Subcutaneous abdominal adipose tissue (tissue), 5 donors: ENCODE data around the gene SLC35F4.

Experiments used
- H3K27ac ChIP-seq: one replicate; pipeline ENCODE4 v1.7.0; 2013; ENCODE audit warnings: low read depth, mild to moderate bottlenecking, inconsistent platforms, low read length, moderate library complexity
- H3K27me3 ChIP-seq, 5 donors: one replicate each; pipeline ENCODE4 v1.7.0; 2013; ENCODE audit warnings: low read length in 5 of 5, inconsistent platforms in 1 of 5; ENCODE audit not compliant: control insufficient read depth in 5 of 5, insufficient read depth in 4 of 5
- H3K36me3 ChIP-seq, 5 donors: one replicate each; pipeline ENCODE4 v1.7.0; 2013; ENCODE audit warnings: low read length in 5 of 5; ENCODE audit not compliant: control insufficient read depth in 5 of 5, insufficient read depth in 5 of 5
- H3K4me1 ChIP-seq, 5 donors: one replicate each; pipeline ENCODE4 v1.7.0; 2013; ENCODE audit warnings: low read length in 5 of 5, mild to moderate bottlenecking in 3 of 5, moderate library complexity in 1 of 5; ENCODE audit not compliant: control insufficient read depth in 5 of 5, insufficient read depth in 5 of 5
- H3K4me3 ChIP-seq, 5 donors: one replicate each; pipeline ENCODE4 v1.7.0; 2013; ENCODE audit warnings: low read length in 5 of 5, low read depth in 1 of 5
- H3K9ac ChIP-seq, 5 donors: one replicate each; pipeline ENCODE4 v1.7.0; 2013; ENCODE audit warnings: low read length in 5 of 5, mild to moderate bottlenecking in 4 of 5, moderate library complexity in 3 of 5
- H3K9me3 ChIP-seq, 5 donors: one replicate each; pipeline ENCODE4 v1.7.0; 2013; ENCODE audit warnings: low read length in 5 of 5; ENCODE audit not compliant: control insufficient read depth in 5 of 5
- donor health status: healthy.
- donor health status: healthy.
- donor health status: healthy.
- donor health status: healthy.
- donor health status: healthy.

SLC35F4 gene

GRCh38 chr14:57574617-57575288, 291.1 kb downstream of the SLC35F4 start:
- Histone ChIP-seq H3K9me3 (no peaks in the 10 kb centered on the region), H3K27me3 (no peaks in the 10 kb centered on the region), H3K4me1 (no peaks in the 10 kb centered on the region), H3K27ac (no peak overlapping the region), H3K9ac (no peak overlapping the region), H3K36me3 (no peaks in the 10 kb centered on the region), H3K4me3 (no peak overlapping the region)

DNA sequence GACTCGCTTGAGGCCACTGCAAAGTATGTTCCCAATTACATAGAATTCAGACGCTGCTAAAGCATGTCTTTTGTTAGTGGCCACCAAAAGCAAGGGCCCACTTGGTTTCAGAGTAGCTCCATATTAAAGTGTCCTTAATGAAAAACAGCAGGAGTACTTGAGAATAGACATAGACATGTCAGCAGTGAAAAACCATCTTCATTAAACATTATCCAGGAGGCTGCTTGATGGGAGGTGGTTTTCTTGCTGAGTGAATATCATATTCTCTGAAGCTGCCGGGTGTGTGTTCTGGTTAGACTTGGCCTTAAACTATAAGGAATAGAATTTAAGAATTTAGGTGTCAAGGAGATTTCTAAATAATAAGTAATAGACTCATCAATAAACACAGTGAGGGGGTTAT, 292.7 kb downstream of the SLC35F4 start:
- Histone ChIP-seq H3K36me3 (no peaks in the 10 kb centered on the region), H3K4me3 (no peak overlapping the region), H3K9me3 (no peaks in the 10 kb centered on the region), H3K27me3 (no peaks in the 10 kb centered on the region), H3K4me1 (no peaks in the 10 kb centered on the region), H3K27ac (no peak overlapping the region), H3K9ac (no peak overlapping the region)

- H3K9ac ChIP-seq = no peak overlapping the region
- no peaks in the 10 kb centered on the region for H3K36me3 ChIP-seq
- H3K4me1 ChIP-seq = no peaks in the 10 kb centered on the region
- no peak overlapping the region for H3K4me3 ChIP-seq
- H3K27me3 ChIP-seq = no peaks in the 10 kb centered on the region
- peaks cover 0 to 3% (median 0%) of the 10 kb centered on the region in 5 donors for H3K9me3 ChIP-seq
- H3K27ac ChIP-seq = no peak overlapping the region
Measured at GRCh38 chr14:57568554-57568953, 297.3 kb downstream of the SLC35F4 start.

GRCh38 chr14:57567220-57567619, 298.7 kb downstream of the SLC35F4 start:
- Histone ChIP-seq H3K9ac (no peak overlapping the region), H3K4me1 (no peaks in the 10 kb centered on the region)

DNA sequence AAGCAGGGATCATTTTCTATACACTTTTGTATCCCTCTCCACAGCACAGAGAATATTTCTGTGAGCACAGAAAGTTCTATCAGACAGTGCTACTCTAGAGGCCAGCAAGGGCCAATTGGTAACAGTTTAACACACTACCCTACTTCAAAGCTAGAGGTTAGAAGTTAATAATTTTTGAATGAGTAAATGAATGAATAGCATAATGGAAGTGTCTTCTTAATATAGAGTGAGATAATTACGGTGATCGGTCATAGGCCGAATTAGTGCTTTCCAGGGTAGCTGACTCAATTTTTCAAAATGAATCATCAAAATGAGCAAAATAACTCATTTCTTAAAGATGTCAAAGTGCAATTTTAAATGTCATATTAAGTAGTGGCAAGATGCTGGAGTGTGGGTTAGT, 305.2 kb downstream of the SLC35F4 start:
- Histone ChIP-seq H3K9me3 (no peaks in the 10 kb centered on the region), H3K4me3 (no peak overlapping the region), H3K4me1 (no peaks in the 10 kb centered on the region), H3K36me3 (no peaks in the 10 kb centered on the region), H3K9ac (no peak overlapping the region), H3K27ac (no peak overlapping the region), H3K27me3 (no peaks in the 10 kb centered on the region)

More at GRCh38 chr14:57567220-57567619, 298.7 kb downstream of the SLC35F4 start:
- Histone ChIP-seq H3K27me3 (no peaks in the 10 kb centered on the region), H3K36me3 (no peaks in the 10 kb centered on the region), H3K9me3 (peaks cover 0 to 3% (median 0%) of the 10 kb centered on the region in 5 donors), H3K27ac (no peak overlapping the region), H3K4me3 (no peak overlapping the region)

DNA sequence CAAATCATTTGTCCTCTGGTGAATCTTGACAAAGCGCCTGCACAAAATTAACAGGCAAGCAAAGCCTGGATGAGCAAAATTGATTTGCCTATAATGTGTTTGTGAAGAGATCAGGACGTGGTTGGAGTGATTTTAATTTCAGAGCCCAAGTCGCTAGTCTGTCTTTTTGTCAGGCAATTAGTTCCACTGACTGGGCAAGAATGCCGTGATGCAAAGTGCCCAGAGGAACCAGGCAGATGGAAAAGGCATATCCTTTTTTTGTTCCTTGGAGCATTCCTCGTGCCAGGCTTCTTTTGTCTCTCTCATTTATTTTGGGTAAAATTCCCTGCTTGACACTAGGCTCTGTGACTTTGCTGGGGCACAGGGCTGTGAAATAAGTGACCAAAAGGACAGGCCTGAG, 306.3 kb downstream of the SLC35F4 start:
- H3K27ac ChIP-seq = no peak overlapping the region
- no peaks in the 10 kb centered on the region for H3K27me3 ChIP-seq
- no peaks in the 10 kb centered on the region for H3K4me1 ChIP-seq
- H3K9ac ChIP-seq = no peak overlapping the region
- H3K36me3 ChIP-seq = no peaks in the 10 kb centered on the region
- H3K4me3 ChIP-seq = no peak overlapping the region
- peaks cover 0 to 2% (median under 1%) of the 10 kb centered on the region in 5 donors for H3K9me3 ChIP-seq

GRCh38 chr14:57549765-57550420, 316.0 kb downstream of the SLC35F4 start:
- H3K4me1 ChIP-seq = no peaks in the 10 kb centered on the region
- H3K4me3 ChIP-seq = no peak overlapping the region
- H3K27ac ChIP-seq = no peak overlapping the region
- H3K36me3 ChIP-seq = no peaks in the 10 kb centered on the region
- no peak overlapping the region for H3K9ac ChIP-seq
- H3K9me3 ChIP-seq = peaks cover 4 to 14% (median 7%) of the 10 kb centered on the region in 5 donors
- H3K27me3 ChIP-seq = no peaks in the 10 kb centered on the region

GRCh38 chr14:57549016-57549564, 316.8 kb downstream of the SLC35F4 start:
- Histone ChIP-seq H3K27me3 (no peaks in the 10 kb centered on the region), H3K36me3 (no peaks in the 10 kb centered on the region), H3K9me3 (peaks cover 0 to 10% (median 4%) of the 10 kb centered on the region in 5 donors), H3K4me1 (no peaks in the 10 kb centered on the region), H3K27ac (no peak overlapping the region), H3K4me3 (no peak overlapping the region), H3K9ac (no peak overlapping the region)

DNA sequence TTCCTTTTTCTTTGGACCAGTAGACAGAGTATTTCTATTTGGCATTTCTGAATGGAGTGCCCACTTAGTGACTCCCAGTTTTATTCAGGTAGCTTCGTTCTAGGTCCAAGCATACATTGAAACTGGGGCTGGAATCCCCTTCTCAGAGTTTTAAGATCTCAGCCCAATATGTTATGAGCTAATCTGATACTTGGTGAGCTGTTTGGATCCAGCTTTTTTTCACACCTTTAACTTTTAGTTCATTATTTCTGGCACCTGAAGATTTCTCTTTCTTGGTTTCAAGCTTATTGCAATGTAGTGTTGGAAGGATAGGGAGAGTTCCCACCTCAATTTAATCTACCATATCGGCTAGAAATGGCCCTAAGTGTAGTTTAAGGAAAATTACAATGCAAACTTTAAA, 318.8 kb downstream of the SLC35F4 start:
- no peaks in the 10 kb centered on the region for H3K36me3 ChIP-seq
- H3K9me3 ChIP-seq = peaks cover 0 to 10% (median 2%) of the 10 kb centered on the region in 5 donors
- no peak overlapping the region for H3K27ac ChIP-seq
- no peak overlapping the region for H3K4me3 ChIP-seq
- no peaks in the 10 kb centered on the region for H3K27me3 ChIP-seq
- no peak overlapping the region for H3K9ac ChIP-seq
- no peaks in the 10 kb centered on the region for H3K4me1 ChIP-seq

DNA sequence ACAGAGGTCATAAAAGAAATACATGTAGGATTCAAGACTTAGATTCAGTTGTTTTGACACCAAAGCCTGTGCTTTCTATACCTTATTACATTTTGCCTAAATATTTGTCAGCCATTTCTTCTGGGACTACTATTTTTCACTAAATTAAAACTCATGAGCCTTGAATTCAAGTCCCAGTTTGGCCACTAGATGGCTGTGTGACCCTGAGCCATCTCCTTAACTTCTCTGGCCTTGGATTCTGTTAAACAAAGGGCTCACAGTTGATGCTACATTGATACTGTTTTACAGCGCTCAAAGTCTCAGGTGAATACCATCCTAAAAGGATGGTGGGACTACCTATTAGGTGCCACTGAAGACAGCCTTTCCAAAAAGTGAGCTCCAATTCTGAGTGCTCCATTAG, 332.7 kb downstream of the SLC35F4 start:
- no peaks in the 10 kb centered on the region for H3K36me3 ChIP-seq
- no peaks in the 10 kb centered on the region for H3K27me3 ChIP-seq
- H3K4me1 ChIP-seq = no peaks in the 10 kb centered on the region
- H3K4me3 ChIP-seq = no peak overlapping the region
- H3K9ac ChIP-seq = no peak overlapping the region
- peaks cover 0 to 2% (median 0%) of the 10 kb centered on the region in 5 donors for H3K9me3 ChIP-seq
- H3K27ac ChIP-seq = no peak overlapping the region
